Inflammatory macrophage treated with lipopolysaccharide for 1 hour (primary cell): ENCODE data around the gene KIAA1671.
"Not testable (repeated sequence)": the region's sequence is repeated elsewhere in the genome, so short reads cannot be mapped to it uniquely, and the experiment has no call there.

Source experiments
- DNase-seq, 2 donors: peaks; one replicate each; pipeline ENCODE4 v3.0.0-alpha.2; 2020 to 2022

KIAA1671 gene

DNA sequence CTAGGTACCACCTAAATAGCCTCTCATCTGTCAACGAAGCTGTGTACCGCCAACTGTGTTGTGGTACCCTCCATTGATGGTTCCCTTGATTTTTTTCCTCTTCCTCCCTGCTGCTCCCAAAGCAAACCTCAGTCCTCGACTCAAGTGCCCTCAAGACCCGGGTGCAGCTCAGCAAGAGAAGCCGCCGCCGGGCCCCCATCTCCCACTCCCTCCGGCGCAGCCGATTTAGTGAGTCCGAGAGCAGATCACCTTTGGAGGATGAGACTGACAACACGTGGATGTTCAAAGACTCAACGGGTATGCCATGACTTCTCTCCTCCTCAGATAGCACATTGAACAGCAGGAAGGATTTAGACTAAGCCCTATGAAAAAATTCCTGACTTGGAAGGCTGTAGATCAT lies 224.7 kb downstream of the KIAA1671 start:
- DNase-seq: no peak

GRCh38 chr22:25177895-25178294 lies 225.4 kb downstream of the KIAA1671 start:
- no peak for DNase-seq

DNA sequence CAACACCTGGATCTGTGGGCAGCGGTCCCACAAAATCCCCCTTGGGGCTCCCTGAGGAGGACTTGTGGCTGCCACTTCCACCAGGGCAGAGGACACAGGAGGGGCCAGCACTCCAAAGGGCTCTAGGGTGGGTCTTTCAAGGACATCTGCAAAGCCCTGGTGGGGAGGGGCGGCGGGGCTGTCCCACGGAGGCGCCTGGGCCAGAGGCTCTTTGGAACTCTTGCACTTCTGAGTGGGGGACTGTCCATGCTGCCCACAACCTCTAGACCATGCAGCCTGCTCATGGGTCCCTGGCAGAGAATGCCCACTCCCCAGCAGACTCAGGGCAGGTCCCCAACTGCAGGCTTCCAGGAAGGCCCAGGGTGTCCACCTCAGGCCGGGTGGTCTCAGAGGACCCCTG lies 225.8 kb downstream of the KIAA1671 start:
- not testable (repeated sequence) for DNase-seq

GRCh38 chr22:25178869-25179631 lies 226.5 kb downstream of the KIAA1671 start:
- not testable (repeated sequence) for DNase-seq

DNA sequence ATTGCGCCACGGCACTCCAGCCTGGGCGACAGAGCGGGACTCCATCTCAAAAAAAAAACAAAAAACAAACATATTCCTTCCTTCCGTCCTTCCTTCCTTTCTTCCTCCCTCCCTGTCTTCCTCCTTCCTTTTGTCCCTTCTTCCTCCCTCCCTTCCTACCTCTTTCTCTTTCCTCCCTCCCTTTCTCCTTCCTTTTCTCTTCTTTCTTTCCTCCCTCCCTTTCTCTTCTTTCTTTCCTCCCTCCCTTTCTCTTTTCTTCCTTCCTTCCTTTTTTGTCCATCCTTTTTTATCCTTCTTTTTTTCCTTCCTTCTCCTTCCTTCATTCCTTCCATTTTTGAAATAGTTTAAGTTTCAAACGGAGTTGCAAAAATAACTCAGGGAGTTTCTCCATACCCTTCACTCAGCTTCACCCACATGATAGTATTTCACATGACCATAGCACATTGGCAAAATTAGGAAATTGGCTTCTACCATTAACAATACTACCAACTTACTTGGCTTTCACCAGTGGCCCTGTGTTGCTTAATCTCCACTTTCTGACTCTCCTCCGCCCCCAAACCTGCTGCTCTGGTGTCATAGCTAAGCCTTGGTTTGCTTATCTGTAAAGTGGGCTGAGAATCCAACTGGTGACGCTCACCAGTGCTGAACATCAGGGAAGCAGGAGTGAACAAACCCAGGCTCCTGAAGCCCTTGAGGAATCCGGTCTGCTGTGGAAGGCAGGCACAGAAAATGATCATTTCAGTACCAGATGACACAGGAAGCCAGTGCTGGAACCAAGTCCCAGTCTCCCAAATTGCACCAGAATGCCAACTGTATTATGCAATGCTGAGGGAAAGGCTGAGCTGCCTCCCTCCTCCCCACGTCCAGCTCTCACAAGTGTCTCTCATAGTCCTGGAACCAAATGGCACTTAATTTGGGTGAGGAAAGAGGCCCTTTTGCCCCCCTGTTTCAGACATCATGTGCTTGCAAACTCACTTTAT lies 229.9 kb downstream of the KIAA1671 start:
- peak; percentile 3 to 34 for DNase-seq

DNA sequence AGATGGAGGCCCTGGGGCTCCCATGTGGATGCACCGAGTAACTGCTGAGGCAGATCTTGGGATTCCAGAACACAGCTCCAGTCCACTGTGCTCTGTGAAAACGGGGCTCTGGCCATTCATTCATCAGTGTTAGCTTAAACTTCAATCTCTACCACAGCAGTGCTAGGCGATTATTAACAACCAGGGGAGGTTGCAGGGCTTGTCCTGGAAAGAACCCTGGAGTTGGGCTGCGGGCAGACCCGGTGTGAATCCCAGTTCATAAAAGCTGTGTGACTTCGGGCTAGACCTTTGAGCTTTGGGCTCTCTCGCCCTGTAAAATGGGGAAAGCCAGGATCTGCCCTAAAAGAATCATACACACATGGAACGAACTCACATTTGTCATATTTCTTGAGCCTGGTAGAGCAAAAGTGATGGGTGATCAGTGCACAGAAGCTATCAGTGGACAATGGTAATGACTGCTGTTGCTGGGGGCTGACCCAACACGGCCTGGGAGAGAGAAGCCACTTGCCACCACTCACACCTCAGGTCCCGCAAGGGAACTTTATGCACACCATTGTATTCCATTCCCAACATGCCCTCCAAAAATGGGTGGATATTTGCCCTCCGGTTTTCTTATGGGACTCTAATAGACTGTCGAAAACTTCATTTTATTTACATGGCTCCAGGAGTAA lies 231.6 kb downstream of the KIAA1671 start:
- no peak for DNase-seq

DNA sequence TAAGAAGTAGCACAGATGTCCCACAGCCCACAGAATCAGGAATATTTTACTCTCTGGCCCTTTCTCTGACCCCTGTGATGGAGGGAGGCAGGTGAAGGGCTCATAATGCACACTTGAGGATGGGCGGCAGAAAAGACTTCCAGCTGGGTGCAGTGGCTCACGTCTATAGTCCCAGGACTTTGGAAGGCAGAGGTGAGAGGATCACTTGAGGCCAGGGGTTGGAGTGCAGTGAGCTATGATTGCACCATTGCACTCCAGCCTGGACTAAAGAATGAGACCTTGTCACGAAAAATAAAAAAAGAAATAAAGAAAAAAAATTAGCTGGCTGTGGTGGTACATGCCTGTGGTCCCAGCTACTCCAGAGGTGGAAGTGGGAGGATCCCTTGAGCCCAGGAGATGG lies 233.6 kb downstream of the KIAA1671 start:
- no peak for DNase-seq

GRCh38 chr22:25187469-25187868 lies 235.0 kb downstream of the KIAA1671 start:
- no peak for DNase-seq

GRCh38 chr22:25192406-25192805 lies 239.9 kb downstream of the KIAA1671 start:
- no peak for DNase-seq

GRCh38 chr22:25193130-25193529 lies 240.6 kb downstream of the KIAA1671 start:
- no peak for DNase-seq

- no peak for DNase-seq
Measured at GRCh38 chr22:25193548-25193947, 241.0 kb downstream of the KIAA1671 start.

DNA sequence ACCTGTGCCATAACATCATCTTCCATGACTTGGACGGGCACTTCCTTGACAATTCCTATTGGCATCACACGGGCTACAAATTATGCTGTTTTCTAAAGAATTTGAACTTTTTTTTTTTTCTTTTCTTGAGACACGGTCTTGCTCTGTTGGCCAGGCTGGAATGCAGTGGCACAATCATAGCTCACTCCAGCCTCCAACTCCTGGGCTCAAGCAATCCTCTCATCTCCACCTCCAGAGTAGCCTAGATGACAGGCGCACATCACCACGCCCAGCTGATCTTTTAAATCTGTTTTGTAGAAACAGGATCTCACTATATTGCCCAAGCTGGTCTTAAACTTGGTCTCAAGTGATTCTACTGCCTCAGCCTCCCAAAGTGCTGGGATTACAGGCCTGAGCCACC lies 243.8 kb downstream of the KIAA1671 start:
- DNase-seq: no peak

DNA sequence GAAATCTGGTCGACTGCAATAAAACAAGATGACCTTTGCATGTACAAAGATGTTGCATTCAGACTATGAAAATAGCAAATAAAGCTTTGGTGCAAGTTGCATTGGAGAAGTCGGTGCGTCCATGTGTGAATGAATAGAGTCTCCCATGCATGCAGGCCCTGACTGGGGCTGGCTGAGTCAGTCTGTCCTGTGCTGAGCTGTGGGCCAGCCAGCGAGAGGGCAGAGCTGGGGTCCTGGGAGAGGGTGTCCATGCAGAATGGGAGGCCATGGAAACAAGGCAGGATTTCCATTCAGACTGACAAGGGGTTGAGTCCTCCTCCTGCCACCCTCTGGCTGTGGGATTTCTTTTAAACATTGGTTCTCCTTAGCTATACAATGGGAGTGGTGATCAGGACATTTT lies 244.8 kb downstream of the KIAA1671 start:
- DNase-seq: no peak

- no peak for DNase-seq
Measured at GRCh38 chr22:25199731-25200520, 247.4 kb downstream of the KIAA1671 start, which contains the start of gene CRYBB3. CRYBB3 (plus strand) TSS chr22:25199858; CDS start chr22:25201397, 1,539 bp downstream.

DNA sequence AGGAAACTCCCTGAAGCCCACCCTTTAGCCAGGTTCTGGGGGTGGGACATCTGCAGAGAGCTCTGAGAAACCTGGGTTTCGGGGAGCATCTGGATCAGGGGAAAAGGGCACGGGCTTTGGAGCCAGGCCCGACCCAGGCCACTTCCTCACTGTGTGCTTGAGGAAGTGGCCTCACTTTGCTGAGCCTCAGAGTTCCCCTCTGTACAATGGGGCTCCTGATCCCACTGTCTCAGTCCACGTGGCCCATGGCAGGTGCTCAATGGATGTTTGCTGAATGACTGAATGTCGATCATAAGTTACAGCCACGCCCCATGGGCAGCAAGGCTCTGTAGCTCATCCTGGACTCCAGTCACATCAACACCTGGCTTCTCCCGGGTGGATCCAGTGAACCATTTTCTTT lies 248.5 kb downstream of the KIAA1671 start:
- DNase-seq: no peak

DNA sequence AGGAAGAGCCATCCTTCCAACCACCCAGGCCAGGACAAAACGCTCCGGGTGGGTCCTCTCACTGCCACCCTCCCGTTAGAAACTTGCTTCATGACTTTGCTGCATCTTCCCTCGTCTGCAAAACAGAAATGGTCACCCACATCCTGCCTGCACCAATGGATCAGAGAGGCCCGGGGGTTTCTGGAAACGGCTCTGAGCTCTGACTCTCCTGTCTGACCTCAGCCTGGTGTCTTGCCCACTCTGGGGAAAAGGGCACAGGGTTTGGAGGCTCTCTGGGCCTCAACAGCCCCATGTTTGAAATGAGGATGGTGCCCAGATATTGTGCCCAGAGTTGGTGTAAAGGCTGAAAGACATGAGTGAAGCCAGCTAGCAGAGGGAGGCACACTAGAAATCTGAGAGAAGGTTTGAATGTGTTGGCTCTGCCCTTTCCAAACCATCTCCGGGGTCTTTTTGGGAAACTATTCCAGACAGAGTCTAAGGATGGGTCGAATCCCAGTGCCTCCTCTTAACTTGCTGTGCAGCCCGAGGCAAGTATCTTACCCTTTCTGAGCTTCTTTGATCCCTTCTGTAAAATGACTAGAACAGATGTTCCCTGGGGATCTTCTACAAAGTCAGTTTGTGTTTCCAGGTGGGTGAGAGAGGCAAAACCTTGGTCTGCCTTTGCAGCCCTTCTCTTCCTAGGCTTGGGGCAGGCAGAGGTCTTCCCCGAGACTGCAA lies 249.2 kb downstream of the KIAA1671 start:
- DNase-seq: no peak

DNA sequence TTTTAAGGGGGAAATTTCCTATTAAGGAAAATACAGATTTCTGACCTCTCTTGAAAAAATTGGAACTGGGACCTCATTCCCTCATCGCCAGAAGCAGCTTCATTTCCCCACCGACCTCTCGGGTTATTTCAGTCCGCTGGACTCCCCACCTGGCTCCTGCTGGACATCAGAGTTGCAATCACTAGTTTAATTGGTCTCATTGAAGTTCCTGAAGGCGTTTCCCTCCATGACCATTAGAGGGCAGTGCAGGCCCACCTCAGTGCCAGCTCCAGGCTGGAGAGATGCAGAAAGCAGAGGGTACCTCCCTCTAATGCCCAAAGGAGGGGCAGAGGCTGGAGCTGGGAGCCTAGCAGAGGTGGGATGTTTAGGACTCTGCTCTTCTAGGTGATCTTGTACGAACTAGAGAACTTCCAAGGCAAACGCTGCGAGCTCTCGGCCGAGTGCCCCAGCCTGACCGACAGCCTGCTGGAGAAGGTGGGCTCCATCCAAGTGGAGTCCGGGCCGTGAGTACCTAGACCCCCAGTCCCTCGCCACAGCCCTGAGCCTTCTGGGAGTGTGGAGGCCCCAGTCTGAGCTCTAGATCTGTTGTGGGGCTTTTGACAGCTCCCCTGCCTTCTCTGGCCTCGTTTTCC lies 249.9 kb downstream of the KIAA1671 start:
- DNase-seq: peak; percentile 20 to 74

- no peak for DNase-seq
Measured at GRCh38 chr22:25203082-25203481, 250.6 kb downstream of the KIAA1671 start.

DNA sequence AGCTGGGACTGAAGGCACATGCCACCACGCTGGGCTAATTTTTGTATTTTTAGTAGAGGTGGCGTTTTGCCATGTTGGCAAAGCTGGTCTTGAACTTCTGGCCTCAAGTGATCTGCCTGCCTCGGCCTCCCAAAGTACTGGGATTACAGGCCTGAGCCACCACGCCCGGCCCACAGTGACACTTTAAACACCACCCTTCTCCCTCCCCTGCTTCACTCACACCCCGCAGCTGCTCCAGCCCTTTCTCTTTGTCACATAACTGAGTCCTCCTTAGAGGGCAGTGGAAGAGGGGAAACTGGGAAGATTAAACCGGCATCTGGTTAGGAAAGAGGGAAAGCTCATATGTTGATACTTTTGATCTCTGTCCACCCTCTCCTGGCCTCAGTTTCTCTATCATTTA lies 252.0 kb downstream of the KIAA1671 start:
- DNase-seq: not testable (repeated sequence)

DNA sequence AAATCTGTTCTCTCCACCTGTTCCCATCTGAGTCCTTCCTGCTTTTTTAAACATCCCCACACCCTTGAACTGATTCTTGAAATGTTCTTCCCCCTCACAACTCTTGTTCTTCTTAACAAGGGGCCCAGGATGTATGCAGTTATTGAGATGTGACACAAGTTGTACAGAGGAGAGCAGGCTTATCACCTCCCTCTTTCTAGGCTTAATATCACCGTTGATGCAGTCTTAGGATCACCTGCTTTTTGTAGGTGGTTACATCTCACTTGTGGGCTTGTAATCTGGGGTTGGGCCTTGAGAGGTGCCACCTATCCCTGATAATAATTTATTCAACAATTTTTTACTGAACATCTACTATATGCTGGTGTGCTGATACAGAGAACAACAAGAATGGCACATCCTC lies 253.3 kb downstream of the KIAA1671 start:
- no peak for DNase-seq

DNA sequence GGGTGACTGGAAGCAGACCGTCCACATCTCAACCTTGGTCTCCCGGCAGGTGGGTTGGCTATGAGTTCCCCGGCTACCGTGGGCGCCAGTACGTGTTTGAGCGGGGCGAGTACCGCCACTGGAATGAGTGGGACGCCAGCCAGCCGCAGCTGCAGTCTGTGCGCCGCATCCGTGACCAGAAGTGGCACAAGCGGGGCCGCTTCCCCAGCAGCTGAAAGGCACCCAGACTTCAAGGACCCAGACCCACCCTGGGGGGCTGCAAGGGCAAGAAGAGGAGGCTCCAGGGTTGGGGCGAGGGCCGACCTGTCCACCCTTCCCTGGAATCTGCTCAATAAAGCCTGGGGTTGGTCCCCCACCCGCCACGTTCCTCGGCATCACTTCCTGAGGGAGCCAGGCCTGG lies 254.5 kb downstream of the KIAA1671 start:
- DNase-seq: no peak
